Gastroesophageal sphincter (tissue), 4 donors: ENCODE data around the gene EIF1. TPM values are rescaled to one million over a fixed set of nuclear protein-coding genes. Genes with fewer than 3 reads are reported as not detected.
"Not testable (repeated sequence)": the region's sequence is repeated elsewhere in the genome, so short reads cannot be mapped to it uniquely, and the experiment has no call there.

Source experiments
- ATAC-seq: fragments of 150-250 bp; one replicate; pipeline ENCODE4 v1.9.1; 2016; ENCODE audit warnings: mild to moderate bottlenecking, moderate library complexity
- H3K27ac ChIP-seq, 4 donors: fragments of 200-600 bp; sonication (generic) in 3 of 4; 1 replicate in 3 of 4; 2 replicates in 1 of 4; pipeline ENCODE4 v1.5.1; 2016 to 2019
- H3K27me3 ChIP-seq: fragments of 200-600 bp; sonication (generic); one replicate; pipeline ENCODE4 v1.5.1; 2019
- H3K36me3 ChIP-seq, 2 donors: fragments of 200-600 bp; sonication (generic); one replicate each; pipeline ENCODE4 v1.5.1; 2019; ENCODE audit warnings: control low read depth in 1 of 2
- H3K4me1 ChIP-seq, 3 donors: fragments of 200-600 bp; sonication (generic); 1 replicate in 2 of 3; 2 replicates in 1 of 3; pipeline ENCODE4 v1.5.1; 2016 to 2019; ENCODE audit warnings: control low read depth in 2 of 3
- H3K4me3 ChIP-seq, 2 donors: fragments of 200-600 bp; sonication (generic); one replicate each; pipeline ENCODE4 v1.5.1; 2019; ENCODE audit warnings: mild to moderate bottlenecking in 1 of 2, moderate library complexity in 1 of 2
- H3K9me3 ChIP-seq, 3 donors: fragments of 200-600 bp; sonication (generic); one replicate each; pipeline ENCODE4 v1.5.1; 2017 to 2019; ENCODE audit warnings: control low read depth in 2 of 3
- CTCF ChIP-seq, 4 experiments: fragments of 200-600 bp in 2 of 4; fragments of 450-650 bp in 2 of 4; sonication (generic) in 1 of 4; IDR thresholded peaks; one replicate each; pipeline ENCODE4 v1.5.1; 2017 to 2019; ENCODE audit warnings: antibody characterized with exemption in 4 of 4, mild to moderate bottlenecking in 2 of 4, moderate library complexity in 2 of 4
- EP300 ChIP-seq: sonication (generic); formaldehyde crosslinking; IDR thresholded peaks from one replicate; pipeline ENCODE4 v1.6.1; 2017; ENCODE audit warnings: antibody characterized with exemption, mild to moderate bottlenecking
- POLR2A ChIP-seq, 2 donors: fragments of 450-650 bp; IDR thresholded peaks; one replicate each; pipeline ENCODE4 v1.6.1; 2017; ENCODE audit warnings: antibody characterized with exemption in 2 of 2, mild to moderate bottlenecking in 2 of 2, moderate library complexity in 1 of 2
- POLR2AphosphoS5 ChIP-seq: sonication (generic); formaldehyde crosslinking; IDR thresholded peaks from one replicate; pipeline ENCODE4 v1.6.1; 2017; ENCODE audit warnings: antibody characterized with exemption
- WGBS, 2 donors: methylation state at CpG; one replicate each; pipeline ENCODE4 v1.1.5; 2018; ENCODE audit warnings: low coverage in 1 of 2; 5-methylcytosine and 5-hydroxymethylcytosine counted together
- total RNA-seq, 4 donors: library from RNA; depleted of rRNA; stranded (reverse); fragments of >200 nt; gene quantifications; one replicate each; pipeline ENCODE4 v1.1.0, GENCODE V29; 2016

EIF1 gene
- 100 to 1,000 TPM; 224 to 331 (median 270) TPM for total RNA-seq

DNA sequence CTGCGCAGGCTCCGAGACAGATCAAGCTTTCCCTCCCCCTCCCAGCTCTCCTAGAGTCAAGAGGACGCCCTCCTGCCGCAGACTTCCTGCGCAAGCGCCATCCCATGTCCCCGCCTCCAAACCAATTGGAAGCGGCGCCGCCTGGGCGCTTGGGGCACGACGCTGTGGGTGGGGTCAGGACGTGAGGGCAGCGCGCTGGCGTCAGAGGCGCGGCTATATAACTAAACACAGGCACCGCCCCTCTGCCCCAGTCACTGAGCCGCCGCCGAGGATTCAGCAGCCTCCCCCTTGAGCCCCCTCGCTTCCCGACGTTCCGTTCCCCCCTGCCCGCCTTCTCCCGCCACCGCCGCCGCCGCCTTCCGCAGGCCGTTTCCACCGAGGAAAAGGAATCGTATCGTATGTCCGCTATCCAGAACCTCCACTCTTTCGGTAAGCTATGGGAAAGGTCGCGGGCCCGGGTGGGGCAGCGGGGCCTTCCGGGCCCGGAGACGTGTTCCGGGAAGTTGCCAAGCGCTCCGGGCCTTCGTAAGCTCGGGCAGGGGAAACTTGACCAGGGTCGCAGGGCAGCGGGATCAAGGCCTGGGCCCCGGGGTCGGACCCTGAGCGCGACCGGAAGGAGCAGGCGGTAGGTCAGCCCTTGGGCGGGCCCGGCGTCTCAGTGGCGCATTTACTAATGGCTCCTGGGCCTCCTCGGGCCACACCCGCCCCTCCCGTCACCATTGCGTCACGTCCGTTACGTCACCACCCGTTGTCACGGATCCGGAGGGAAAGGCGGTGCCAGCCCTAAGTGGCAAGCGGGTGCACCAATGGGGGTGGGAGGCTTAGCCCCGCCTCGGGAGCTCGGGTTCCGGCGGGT lies at the start of gene EIF1:
Gene EIF1 (plus strand): TSS at position 245 of the 856 bp plus-strand sequence. CDS start 154 bp downstream, at position 399.
- ATAC-seq = peak; percentile 90
- Histone ChIP-seq H3K27ac (peak within 1 kb of the TSS; percentile 96 to 100 (median 99)), H3K36me3 (peaks cover 5 to 45% of the 10 kb centered on the region in 2 donors), H3K27me3 (no peaks in the 10 kb centered on the region), H3K4me3 (peak within 1 kb of the TSS; percentile 65 to 90), H3K9me3 (no peaks in the 10 kb centered on the region), H3K4me1 (peaks cover 0 to 34% (median 15%) of the 10 kb centered on the region in 3 donors)
- 0% methylated on average over 12 of the region's 81 CpGs; no CpG with 5 or more reads in 1 of the 2 donors for WGBS, 2 donors
- TF ChIP-seq POLR2A (IDR thresholded peaks at IDR 0.05) = peak; percentile 100
- no peak for TF ChIP-seq EP300
- peak; percentile 100 for TF ChIP-seq POLR2AphosphoS5

DNA sequence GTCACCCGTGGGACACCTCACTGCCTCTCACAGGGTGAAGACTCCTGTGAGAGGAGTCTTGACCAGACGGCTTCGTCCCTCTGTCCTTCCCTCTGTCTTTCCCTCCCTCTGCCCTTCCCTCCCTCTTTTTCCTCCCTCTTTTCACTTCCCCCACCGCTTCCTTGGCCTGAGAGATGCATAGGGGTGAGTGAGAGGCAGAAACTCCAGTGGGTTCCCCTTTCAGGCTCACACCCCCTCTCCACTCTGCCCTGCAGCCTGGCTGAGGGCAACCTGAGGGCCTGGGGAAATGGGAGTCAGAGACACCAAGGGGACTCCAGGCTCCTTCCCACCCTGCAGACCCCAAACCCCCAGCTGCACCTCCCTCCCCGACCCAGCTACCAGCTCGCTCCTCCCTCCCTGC lies 49.7 kb upstream of the EIF1 start:
- H3K9me3 ChIP-seq = no peaks in the 10 kb centered on the region
- WGBS, 2 donors = 80% methylated on average over 1 of the region's 6 CpGs
- H3K4me3 ChIP-seq = no peak overlapping the region
- no peak for TF ChIP-seq CTCF (IDR thresholded peaks at IDR 0.05)
- TF ChIP-seq POLR2A (IDR thresholded peaks at IDR 0.05) = no peak
- no peak for TF ChIP-seq EP300
- TF ChIP-seq POLR2AphosphoS5 = no peak
- no peak for ATAC-seq
- no peaks in the 10 kb centered on the region for H3K36me3 ChIP-seq
- peaks cover 0 to 11% (median 0%) of the 10 kb centered on the region in 3 donors for H3K4me1 ChIP-seq
- no peak overlapping the region for H3K27ac ChIP-seq
- H3K27me3 ChIP-seq = no peaks in the 10 kb centered on the region

GRCh38 chr17:41639492-41640473 lies 48.9 kb upstream of the EIF1 start:
- WGBS, 2 donors = 72 to 88% methylated on average over 2 to 5 of the region's 7 CpGs
- H3K4me3 ChIP-seq = no peak overlapping the region
- no peaks in the 10 kb centered on the region for H3K27me3 ChIP-seq
- H3K36me3 ChIP-seq = no peaks in the 10 kb centered on the region
- no peaks in the 10 kb centered on the region for H3K9me3 ChIP-seq
- H3K4me1 ChIP-seq = peaks cover 0 to 9% (median 0%) of the 10 kb centered on the region in 3 donors
- TF ChIP-seq EP300 = no peak
- TF ChIP-seq CTCF (IDR thresholded peaks at IDR 0.05) = no peak
- TF ChIP-seq POLR2AphosphoS5 = no peak
- no peak for TF ChIP-seq POLR2A (IDR thresholded peaks at IDR 0.05)
- no peak for ATAC-seq
- H3K27ac ChIP-seq = no peak overlapping the region

GRCh38 chr17:41640596-41640995 lies 48.1 kb upstream of the EIF1 start:
- H3K27ac ChIP-seq, H3K9me3 ChIP-seq, H3K4me1 ChIP-seq, H3K4me3 ChIP-seq, ATAC-seq, H3K36me3 ChIP-seq, H3K27me3 ChIP-seq: not testable (repeated sequence)
- no CpG with 5 or more reads among the region's 5 CpGs for WGBS, 2 donors

DNA sequence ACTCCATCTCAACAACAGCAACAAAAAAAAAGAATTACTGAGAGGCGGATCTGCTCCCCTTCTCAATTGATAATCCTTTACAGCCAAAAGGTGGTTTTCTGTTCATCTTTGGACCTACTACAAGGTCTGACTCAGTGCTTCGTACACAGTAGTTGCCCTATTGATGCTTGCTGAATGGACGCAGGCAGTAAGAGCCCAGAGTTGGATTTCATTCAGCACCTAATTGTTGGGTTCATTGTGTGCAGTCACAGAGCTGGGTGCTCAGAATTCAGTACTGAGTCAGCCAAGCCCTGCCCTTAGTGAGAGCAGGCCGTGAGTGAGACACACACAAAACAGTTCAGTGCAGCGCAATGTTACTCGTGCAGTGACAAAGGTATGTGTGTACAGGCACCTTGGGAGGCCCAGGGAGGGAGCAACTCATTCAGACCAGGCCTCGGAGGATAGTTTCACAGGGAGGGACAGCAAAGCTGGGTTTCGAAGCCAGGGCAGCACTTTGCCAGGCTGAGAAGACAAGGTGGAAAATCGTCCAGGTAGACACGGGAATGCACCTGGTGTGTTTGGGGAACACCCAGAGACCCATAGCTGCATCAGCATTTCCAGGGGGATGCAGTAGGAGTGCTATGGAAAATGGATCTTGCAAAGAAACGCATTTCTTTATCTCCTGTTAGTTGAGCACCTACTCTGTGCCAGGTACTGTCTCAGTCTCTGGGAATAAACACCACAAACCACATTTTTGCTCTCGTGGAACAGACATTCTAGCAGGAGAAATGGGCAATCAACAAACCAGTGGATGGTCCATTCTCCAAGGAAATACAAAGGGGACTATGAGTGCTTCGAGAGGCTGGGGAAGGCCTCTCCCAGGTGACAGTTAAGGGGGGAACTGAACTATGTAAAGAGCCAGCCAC lies 46.2 kb upstream of the EIF1 start:
- no peaks in the 10 kb centered on the region for H3K9me3 ChIP-seq
- no peaks in the 10 kb centered on the region for H3K27me3 ChIP-seq
- no peak for TF ChIP-seq POLR2AphosphoS5
- TF ChIP-seq POLR2A (IDR thresholded peaks at IDR 0.05) = no peak
- TF ChIP-seq CTCF (IDR thresholded peaks at IDR 0.05) = no peak
- TF ChIP-seq EP300 = no peak
- H3K36me3 ChIP-seq = no peaks in the 10 kb centered on the region
- WGBS, 2 donors = 81 to 82% methylated on average over 4 to 9 of the region's 13 CpGs
- H3K4me3 ChIP-seq = no peak overlapping the region
- H3K4me1 ChIP-seq = peaks cover 0 to 10% (median 0%) of the 10 kb centered on the region in 3 donors
- H3K27ac ChIP-seq = no peak overlapping the region
- ATAC-seq = no peak
